Loucy (cell line): ENCODE measurements around the gene NUP62.

Experiments
- CTCF ChIP-seq: fragments of 200-600 bp; sonication (generic); conservative IDR thresholded peaks from 2 replicates; pipeline ENCODE4 v1.5.1; 2014; ENCODE audit warnings: mild to moderate bottlenecking, antibody characterized with exemption, low read length
- EZH2phosphoT487 ChIP-seq: fragments of 200-600 bp; IDR thresholded peaks from 2 replicates; pipeline ENCODE4 v1.6.1; 2018; ENCODE audit warnings: antibody characterized with exemption, mild to moderate bottlenecking, moderate library complexity, borderline replicate concordance

DNA sequence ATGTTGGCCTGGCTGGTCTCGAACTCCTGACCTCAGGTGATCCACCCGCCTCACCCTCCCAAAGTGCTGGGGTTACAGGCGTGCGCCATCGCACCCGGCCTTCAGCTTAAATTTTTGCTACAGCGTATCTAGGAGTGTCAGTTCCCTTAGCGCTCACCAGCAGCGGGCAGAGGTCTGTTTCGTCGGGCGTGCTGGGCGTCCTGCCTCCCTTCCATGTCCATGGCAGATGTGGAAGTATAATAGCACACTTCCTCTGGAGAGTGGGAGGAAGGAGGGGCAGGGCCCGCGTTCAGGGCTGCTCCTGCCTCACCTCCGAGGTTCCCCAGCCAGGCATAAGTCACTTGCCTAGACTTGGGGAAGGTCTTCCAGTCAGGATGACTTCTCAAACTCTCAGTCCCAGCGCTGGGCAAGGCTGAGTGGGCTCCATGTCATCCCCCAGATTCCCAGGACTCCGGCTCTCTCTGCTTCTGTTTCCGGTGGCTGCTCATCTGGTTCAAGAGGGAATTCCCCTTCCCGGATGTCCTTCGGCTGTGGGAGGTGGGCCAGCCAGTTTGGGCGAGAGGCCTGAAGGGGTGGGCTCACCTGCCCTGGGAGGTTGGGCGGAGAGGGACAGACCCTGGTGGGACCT, 42.2 kb downstream of the NUP62 start:
- no peak for TF ChIP-seq EZH2phosphoT487
- no peak for TF ChIP-seq CTCF
